Vagina (tissue), 2 donors: ENCODE measurements around the gene GPR15. TPM values are rescaled to one million over a fixed set of nuclear protein-coding genes. Genes with fewer than 3 reads are reported as not detected.

Source experiments
- DNase-seq, 2 donors: peaks; one replicate each; pipeline ENCODE4 v3.0.0-alpha.2; 2017; ENCODE audit errors: extremely low spot score in 2 of 2
- H3K27ac ChIP-seq: fragments of 200-600 bp; sonication (generic); one replicate; pipeline ENCODE4 v1.5.1; 2019
- H3K27me3 ChIP-seq: fragments of 200-600 bp; sonication (generic); one replicate; pipeline ENCODE4 v1.5.1; 2019
- H3K36me3 ChIP-seq, 2 donors: fragments of 200-600 bp; sonication (generic); one replicate each; pipeline ENCODE4 v1.5.1; 2017 to 2019
- H3K4me1 ChIP-seq: fragments of 200-600 bp; sonication (generic); one replicate; pipeline ENCODE4 v1.5.1; 2019
- H3K4me3 ChIP-seq, 2 donors: fragments of 200-600 bp; sonication (generic); 1 replicate in 1 of 2; 2 replicates in 1 of 2; pipeline ENCODE4 v1.5.1; 2016 to 2019
- H3K9me3 ChIP-seq: fragments of 200-600 bp; sonication (generic); one replicate; pipeline ENCODE4 v1.5.1; 2019
- CTCF ChIP-seq, 3 experiments: fragments of 450-650 bp in 2 of 3; fragments of 200-600 bp in 1 of 3; sonication (generic) in 1 of 3; IDR thresholded peaks; one replicate each; pipeline ENCODE4 v1.5.1; 2017 to 2019; ENCODE audit warnings: antibody characterized with exemption in 3 of 3, mild to moderate bottlenecking in 2 of 3, moderate library complexity in 2 of 3
- POLR2A ChIP-seq, 2 donors: fragments of 450-650 bp; IDR thresholded peaks; one replicate each; pipeline ENCODE4 v1.6.1; 2017; ENCODE audit warnings: antibody characterized with exemption in 2 of 2, mild to moderate bottlenecking in 2 of 2, moderate library complexity in 2 of 2
- POLR2AphosphoS5 ChIP-seq, 2 donors: sonication (generic); formaldehyde crosslinking; IDR thresholded peaks; one replicate each; pipeline ENCODE4 v1.9.0; 2017; ENCODE audit warnings: antibody characterized with exemption in 2 of 2, mild to moderate bottlenecking in 2 of 2, low read depth in 1 of 2; ENCODE audit not compliant: insufficient read depth in 1 of 2
- intact Hi-C: fragments of 100-400 bp; cut with DNase I; formaldehyde crosslinking; loops from one replicate; pipeline ENCODE4 v1.15.1; 2023
- total RNA-seq: library from RNA; depleted of rRNA; stranded (reverse); fragments of >200 nt; gene quantifications from one replicate; pipeline ENCODE4 v1.2.3, GENCODE V29; 2016

The GPR15 gene
- total RNA-seq, 1 donor from 2014 or later = 1.2 TPM

- Histone ChIP-seq H3K4me3 (no peak overlapping the region), H3K27ac (no peak overlapping the region), H3K9me3 (no peaks in the 10 kb centered on the region), H3K36me3 (no peaks in the 10 kb centered on the region), H3K27me3 (no peaks in the 10 kb centered on the region), H3K4me1 (no peaks in the 10 kb centered on the region)
- no peak for DNase-seq
- TF ChIP-seq POLR2A (IDR thresholded peaks at IDR 0.05) (no peak), POLR2AphosphoS5 (IDR thresholded peaks at IDR 0.05; ENCODE audit: insufficient read depth in 1 of 2, low read depth in 1 of 2) (no peak), CTCF (IDR thresholded peaks at IDR 0.05) (no peak)
- intact Hi-C loops = no loop called here
Observed at GRCh38 chr3:98501270-98501669, 30.5 kb upstream of the GPR15 start.

GRCh38 chr3:98501863-98502576, 29.8 kb upstream of the GPR15 start:
- no peak for DNase-seq
- Histone ChIP-seq H3K36me3 (no peaks in the 10 kb centered on the region), H3K27me3 (no peaks in the 10 kb centered on the region), H3K4me3 (no peak overlapping the region), H3K9me3 (no peaks in the 10 kb centered on the region), H3K27ac (no peak overlapping the region), H3K4me1 (no peaks in the 10 kb centered on the region)
- TF ChIP-seq POLR2A (IDR thresholded peaks at IDR 0.05) (no peak), POLR2AphosphoS5 (IDR thresholded peaks at IDR 0.05; ENCODE audit: insufficient read depth in 1 of 2, low read depth in 1 of 2) (peak in 1 of 2 donors; percentile 47)
- intact Hi-C loops = no loop called here

DNA sequence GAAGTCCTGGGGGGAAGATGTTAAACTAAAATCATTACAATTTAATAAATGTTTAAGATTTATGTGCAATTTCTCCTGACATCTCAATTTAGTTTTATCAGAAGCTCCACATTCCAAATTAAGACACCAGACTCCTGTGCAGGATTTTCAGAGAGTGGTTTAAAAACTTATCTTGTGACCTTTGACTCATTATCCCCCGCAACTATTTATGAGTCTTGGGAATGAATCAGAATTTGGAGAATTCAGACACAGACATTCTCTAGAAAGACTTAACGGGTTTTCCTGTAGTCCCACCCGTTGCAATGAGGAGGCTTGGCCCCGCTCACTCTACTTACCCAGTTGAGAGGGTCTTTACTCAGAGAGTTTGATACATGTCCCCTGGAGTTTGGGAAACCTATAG, 27.2 kb upstream of the GPR15 start:
- no peaks in the 10 kb centered on the region for H3K4me1 ChIP-seq
- intact Hi-C loops = no loop called here
- DNase-seq = no peak
- H3K4me3 ChIP-seq = no peak overlapping the region
- no peaks in the 10 kb centered on the region for H3K36me3 ChIP-seq
- H3K9me3 ChIP-seq = no peaks in the 10 kb centered on the region
- no peaks in the 10 kb centered on the region for H3K27me3 ChIP-seq
- TF ChIP-seq POLR2A (IDR thresholded peaks at IDR 0.05) = no peak
- TF ChIP-seq POLR2AphosphoS5 (IDR thresholded peaks at IDR 0.05; ENCODE audit: insufficient read depth in 1 of 2, low read depth in 1 of 2) = no peak
- no peak for TF ChIP-seq CTCF (IDR thresholded peaks at IDR 0.05)
- H3K27ac ChIP-seq = no peak overlapping the region

DNA sequence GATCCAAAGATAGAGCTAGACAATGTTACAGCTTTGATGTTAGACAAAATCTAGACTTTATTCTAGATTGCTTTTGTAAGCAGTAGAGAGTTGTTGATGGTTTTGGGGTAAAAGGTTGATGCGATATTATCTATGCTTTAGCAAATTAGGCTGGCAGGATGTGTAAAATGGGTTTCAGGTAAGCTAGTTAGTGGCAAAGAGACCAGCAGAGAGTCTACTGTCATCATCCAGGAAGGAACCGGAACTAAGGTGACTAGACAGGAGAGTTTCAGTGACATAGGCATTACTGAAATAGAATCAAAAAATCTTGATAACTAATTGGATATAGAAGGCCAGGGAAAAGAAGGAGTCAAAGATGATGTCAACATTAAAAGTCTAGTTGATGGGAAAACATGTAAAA, 23.2 kb upstream of the GPR15 start:
- no peak for DNase-seq
- Histone ChIP-seq H3K9me3 (no peaks in the 10 kb centered on the region), H3K4me3 (no peak overlapping the region), H3K27me3 (no peaks in the 10 kb centered on the region), H3K36me3 (no peaks in the 10 kb centered on the region), H3K27ac (no peak overlapping the region), H3K4me1 (peaks cover 9% of the 10 kb centered on the region)
- intact Hi-C loops = no loop called here
- TF ChIP-seq POLR2AphosphoS5 (IDR thresholded peaks at IDR 0.05; ENCODE audit: insufficient read depth in 1 of 2, low read depth in 1 of 2) = no peak
- TF ChIP-seq POLR2A (IDR thresholded peaks at IDR 0.05) = no peak
- TF ChIP-seq CTCF (IDR thresholded peaks at IDR 0.05) = no peak

DNA sequence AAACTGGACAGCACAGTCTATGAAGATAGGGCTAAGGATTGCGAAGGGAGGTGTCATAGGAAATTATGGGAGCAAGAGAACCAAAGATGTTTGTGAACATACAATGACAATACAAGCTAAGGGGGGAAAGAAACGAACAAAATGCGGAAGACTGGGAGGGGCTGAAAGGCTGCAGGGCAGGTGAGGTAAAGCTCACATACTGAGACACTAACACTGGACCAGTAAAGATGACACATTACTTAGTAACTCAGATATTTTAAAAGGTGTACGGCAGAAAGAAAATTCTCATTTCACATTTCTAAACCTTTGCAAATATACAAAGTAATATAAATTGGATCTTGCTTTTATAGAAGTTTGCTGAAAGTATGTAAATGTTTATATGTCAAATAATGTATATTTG, 19.2 kb upstream of the GPR15 start:
- intact Hi-C loops = no loop called here
- Histone ChIP-seq H3K9me3 (no peaks in the 10 kb centered on the region), H3K27me3 (no peaks in the 10 kb centered on the region), H3K4me1 (peaks cover 9% of the 10 kb centered on the region), H3K27ac (no peak overlapping the region), H3K36me3 (peaks cover 0 to 24% of the 10 kb centered on the region in 2 donors), H3K4me3 (no peak overlapping the region)
- DNase-seq = no peak
- TF ChIP-seq POLR2A (IDR thresholded peaks at IDR 0.05) (no peak), CTCF (IDR thresholded peaks at IDR 0.05) (no peak), POLR2AphosphoS5 (IDR thresholded peaks at IDR 0.05; ENCODE audit: insufficient read depth in 1 of 2, low read depth in 1 of 2) (no peak)
